SJCRH30 (cell line): Measurements from ENCODE around the gene C20orf204. TPM values are rescaled to one million over a fixed set of nuclear protein-coding genes. Genes with fewer than 3 reads are reported as not detected.
A peak's percentile ranks its signal among the peaks of the same experiment; 100 is the strongest.

Source experiments
- DNase-seq, 2 experiments: peaks; one replicate each; pipeline ENCODE4 v3.0.0-alpha.2; 2015 to 2020
- H3K27ac ChIP-seq: fragments of 250-450 bp; sonication (Bioruptor Pico); 2 replicates; pipeline ENCODE4 v1.5.1; 2020; ENCODE audit warnings: mild to moderate bottlenecking, moderate library complexity
- H3K27me3 ChIP-seq: fragments of 250-450 bp; sonication (Bioruptor Pico); 2 replicates; pipeline ENCODE4 v1.5.1; 2020; ENCODE audit warnings: mild to moderate bottlenecking, moderate library complexity
- H3K36me3 ChIP-seq: fragments of 250-450 bp; sonication (Bioruptor Pico); 2 replicates; pipeline ENCODE4 v1.5.1; 2020; ENCODE audit warnings: mild to moderate bottlenecking, moderate library complexity
- H3K4me1 ChIP-seq: fragments of 250-450 bp; sonication (Bioruptor Pico); 2 replicates; pipeline ENCODE4 v1.5.1; 2020; ENCODE audit warnings: mild to moderate bottlenecking, moderate library complexity
- H3K4me3 ChIP-seq: fragments of 250-450 bp; sonication (Bioruptor Pico); 2 replicates; pipeline ENCODE4 v1.5.1; 2020; ENCODE audit warnings: mild to moderate bottlenecking, moderate library complexity
- H3K9me3 ChIP-seq: fragments of 250-450 bp; sonication (Bioruptor Pico); replicated peaks from 2 replicates; pipeline ENCODE4 v1.5.1; 2020; ENCODE audit warnings: mild to moderate bottlenecking, moderate library complexity
- total RNA-seq: library from RNA; depleted of rRNA; stranded (reverse); fragments of >200 nt; shearing (Covaris generic); gene quantifications from 2 replicates; pipeline ENCODE4 v1.2.3, GENCODE V29; 2014

Gene C20orf204
- total RNA-seq, 1 experiment from 2014 or later, result 3.0 TPM

DNA sequence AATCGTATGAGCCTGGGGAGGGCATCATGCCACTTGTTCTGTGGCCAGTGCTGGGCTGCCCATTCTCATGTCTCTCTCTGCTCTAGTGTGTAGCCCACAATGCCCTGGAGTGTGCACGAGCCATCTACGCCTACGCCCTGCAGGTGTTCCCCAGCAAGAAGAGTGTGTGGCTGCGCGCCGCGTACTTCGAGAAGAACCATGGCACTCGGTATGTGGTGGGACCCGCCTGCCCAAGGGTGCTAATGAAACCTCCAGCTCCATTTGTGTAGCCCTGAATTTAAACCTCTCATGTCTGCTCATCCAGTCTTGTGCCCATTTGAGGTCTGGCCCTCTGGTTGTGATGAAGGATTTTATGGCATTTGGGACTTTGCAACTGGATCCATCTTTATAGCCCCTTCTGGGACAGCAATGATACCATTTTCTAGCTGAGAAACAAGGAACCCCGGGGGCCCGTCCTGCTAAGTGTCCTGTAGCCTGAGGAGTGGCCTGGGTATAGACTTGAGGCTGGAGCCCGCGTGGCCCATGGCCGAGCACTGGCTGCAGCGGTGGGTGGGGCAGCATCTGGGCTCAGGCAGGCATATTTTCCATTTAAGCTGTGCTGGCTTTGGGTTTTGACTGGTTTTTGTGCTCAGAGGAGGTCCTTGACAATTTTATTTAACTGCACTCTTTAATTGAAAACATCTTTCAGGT is 13.2 kb upstream of the C20orf204 start:
- Histone ChIP-seq H3K4me3 (no peak overlapping the region), H3K36me3 (peaks cover 93% of the 10 kb centered on the region), H3K27ac (no peak overlapping the region), H3K27me3 (no peaks in the 10 kb centered on the region), H3K4me1 (no peaks in the 10 kb centered on the region), H3K9me3 (no peaks in the 10 kb centered on the region)
- DNase-seq, result no peak

DNA sequence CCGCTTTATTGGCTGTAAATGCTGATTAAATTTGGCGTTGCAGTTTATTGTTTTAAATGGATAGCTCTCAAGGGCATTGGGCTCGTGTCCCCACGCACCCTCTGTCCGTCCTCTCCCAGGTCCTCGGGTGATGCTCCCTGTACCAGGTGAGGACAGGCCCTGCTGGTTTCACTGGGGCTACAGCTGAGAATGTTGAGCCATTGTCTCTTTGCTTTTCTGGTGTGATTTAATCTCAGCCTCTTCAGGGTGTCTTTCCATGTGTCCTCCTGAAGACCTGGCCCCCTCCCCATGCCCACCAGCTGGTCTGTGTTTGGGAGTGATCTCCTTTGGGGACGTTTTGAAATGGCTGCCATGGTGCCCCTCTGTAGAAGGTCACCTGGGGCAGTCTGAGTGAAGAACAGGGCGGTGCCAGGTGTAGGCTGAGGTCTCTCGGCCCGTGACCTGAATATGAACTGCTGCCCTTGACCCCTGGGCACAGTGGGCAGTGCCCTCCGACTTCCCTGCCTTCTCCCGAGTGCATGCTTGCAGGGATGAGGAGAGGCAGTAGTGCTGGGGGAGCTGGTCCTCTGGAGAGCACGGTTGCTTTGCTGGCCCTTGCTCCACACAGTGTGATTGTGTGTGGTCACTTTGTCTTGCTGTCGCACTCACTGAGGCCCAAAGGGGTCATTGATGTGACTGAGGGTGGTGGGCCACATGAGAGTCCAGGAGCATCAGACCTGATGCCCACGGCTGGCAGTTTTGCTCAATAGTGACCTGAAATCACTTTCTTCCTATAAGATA is 12.4 kb upstream of the C20orf204 start:
- Histone ChIP-seq H3K9me3 (no peaks in the 10 kb centered on the region), H3K36me3 (peaks cover 93% of the 10 kb centered on the region), H3K27me3 (no peaks in the 10 kb centered on the region), H3K27ac (no peak overlapping the region), H3K4me1 (no peaks in the 10 kb centered on the region), H3K4me3 (no peak overlapping the region)
- no peak for DNase-seq

GRCh38 chr20:64024141-64024990 is 11.6 kb upstream of the C20orf204 start:
- DNase-seq, result no peak
- Histone ChIP-seq H3K27ac (no peak overlapping the region), H3K9me3 (no peaks in the 10 kb centered on the region), H3K4me3 (no peak overlapping the region), H3K36me3 (peaks cover 93% of the 10 kb centered on the region), H3K4me1 (no peaks in the 10 kb centered on the region), H3K27me3 (no peaks in the 10 kb centered on the region)

DNA sequence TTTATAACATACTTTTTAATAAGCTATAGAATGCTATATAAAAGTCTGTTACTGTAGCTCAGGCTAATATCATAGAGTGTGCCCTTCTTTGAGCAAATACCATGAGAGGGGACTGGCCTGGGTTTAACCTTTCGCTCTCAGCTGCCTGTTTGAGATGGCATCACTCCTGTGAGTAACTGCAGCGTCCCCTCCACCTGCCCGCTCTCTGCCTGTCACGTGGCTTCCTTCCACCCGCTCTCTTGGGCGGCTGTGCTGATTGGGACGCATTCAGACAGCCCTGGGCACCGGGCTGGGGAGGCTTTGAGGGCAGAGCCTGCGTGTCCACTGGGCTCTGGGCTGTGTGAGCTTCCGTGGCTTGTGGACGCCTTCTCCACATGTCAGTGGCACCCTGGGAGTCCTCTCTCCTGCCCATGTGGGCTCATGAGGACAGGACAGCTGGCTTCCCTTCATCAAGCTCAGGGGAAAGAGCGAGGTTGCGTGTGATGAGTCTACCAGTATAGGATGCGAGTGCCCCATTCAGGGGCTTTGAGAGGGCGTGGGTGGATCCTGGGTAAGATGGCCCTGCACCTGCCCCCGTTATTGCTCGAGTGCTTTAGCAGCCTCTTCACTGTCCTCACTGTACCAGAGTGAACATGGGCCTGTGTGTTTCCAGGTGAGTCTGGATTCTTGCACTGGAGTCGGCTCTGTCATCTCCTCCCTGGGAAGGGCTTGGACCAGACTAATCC is 10.7 kb upstream of the C20orf204 start:
- H3K36me3 ChIP-seq, result peaks cover 86% of the 10 kb centered on the region
- no peak overlapping the region for H3K27ac ChIP-seq
- H3K4me3 ChIP-seq, result no peak overlapping the region
- DNase-seq, result no peak
- no peaks in the 10 kb centered on the region for H3K27me3 ChIP-seq
- H3K4me1 ChIP-seq, result peaks cover 5% of the 10 kb centered on the region
- H3K9me3 ChIP-seq, result no peaks in the 10 kb centered on the region

DNA sequence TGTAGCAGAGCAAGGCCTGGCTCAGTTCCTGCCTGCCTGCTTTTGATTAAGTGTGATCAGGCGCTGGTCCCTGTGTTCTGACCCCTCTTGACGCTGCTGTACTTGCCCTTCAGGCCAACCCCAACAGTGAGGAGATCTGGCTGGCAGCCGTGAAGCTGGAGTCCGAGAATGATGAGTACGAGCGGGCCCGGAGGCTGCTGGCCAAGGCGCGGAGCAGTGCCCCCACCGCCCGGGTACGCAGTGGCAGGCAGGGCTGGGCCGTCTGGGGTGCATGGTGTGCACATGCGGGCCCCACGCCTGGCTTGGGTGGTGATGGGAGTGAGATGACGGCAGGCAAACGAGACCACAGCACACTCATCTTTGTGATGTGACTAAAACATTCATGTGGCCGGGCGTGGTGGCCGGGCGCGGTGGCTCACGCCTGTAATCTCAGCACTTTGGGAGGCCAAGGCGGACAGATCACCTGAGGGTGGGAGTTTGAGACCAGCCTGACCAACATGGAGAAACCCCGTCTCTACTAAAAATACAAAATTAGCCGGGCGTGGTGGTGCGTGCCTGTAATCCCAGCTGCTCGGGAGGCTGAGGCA is 10.1 kb upstream of the C20orf204 start:
- no peaks in the 10 kb centered on the region for H3K27me3 ChIP-seq
- peaks cover 11% of the 10 kb centered on the region for H3K4me1 ChIP-seq
- no peak overlapping the region for H3K27ac ChIP-seq
- H3K9me3 ChIP-seq, result no peaks in the 10 kb centered on the region
- H3K36me3 ChIP-seq, result peaks cover 81% of the 10 kb centered on the region
- H3K4me3 ChIP-seq, result no peak overlapping the region
- DNase-seq, result no peak

DNA sequence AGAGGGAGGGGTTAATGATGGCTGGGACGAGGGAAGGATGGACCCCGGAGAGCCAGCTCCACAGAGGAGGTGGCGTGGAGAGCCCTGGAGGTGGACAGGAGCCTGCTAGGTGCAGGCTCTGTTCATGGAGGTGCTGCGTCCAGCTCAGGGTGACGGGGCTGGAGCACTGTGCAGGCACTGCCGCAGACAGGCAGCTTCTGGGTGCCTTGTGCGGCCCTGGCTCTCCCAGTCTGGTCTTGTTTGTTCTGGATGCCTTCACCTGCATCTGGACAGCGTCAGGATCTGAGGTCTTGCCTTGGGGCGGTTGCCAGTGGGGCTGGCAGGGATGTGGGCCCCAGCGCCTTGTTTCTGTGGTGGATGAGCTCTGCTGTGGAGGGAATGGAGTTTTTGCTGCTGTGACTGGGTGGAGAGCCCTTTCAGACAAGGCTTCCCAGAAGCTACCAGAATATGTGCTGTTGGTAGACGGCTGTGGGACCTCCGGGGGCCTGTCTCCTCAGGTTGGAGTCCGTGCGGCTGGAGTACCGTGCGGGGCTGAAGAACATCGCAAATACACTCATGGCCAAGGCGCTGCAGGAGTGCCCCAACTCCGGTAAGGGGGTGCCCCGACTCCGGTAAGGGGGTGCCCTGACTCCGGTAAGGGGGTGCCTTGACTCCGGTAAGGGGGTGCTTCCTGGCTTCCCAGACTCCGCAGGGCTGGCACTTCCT is 7.8 kb upstream of the C20orf204 start:
- no peaks in the 10 kb centered on the region for H3K9me3 ChIP-seq
- H3K4me1 ChIP-seq, result peaks cover 16% of the 10 kb centered on the region
- H3K36me3 ChIP-seq, result peaks cover 79% of the 10 kb centered on the region
- H3K27me3 ChIP-seq, result no peaks in the 10 kb centered on the region
- H3K4me3 ChIP-seq, result no peak overlapping the region
- DNase-seq, result no peak
- H3K27ac ChIP-seq, result no peak overlapping the region

DNA sequence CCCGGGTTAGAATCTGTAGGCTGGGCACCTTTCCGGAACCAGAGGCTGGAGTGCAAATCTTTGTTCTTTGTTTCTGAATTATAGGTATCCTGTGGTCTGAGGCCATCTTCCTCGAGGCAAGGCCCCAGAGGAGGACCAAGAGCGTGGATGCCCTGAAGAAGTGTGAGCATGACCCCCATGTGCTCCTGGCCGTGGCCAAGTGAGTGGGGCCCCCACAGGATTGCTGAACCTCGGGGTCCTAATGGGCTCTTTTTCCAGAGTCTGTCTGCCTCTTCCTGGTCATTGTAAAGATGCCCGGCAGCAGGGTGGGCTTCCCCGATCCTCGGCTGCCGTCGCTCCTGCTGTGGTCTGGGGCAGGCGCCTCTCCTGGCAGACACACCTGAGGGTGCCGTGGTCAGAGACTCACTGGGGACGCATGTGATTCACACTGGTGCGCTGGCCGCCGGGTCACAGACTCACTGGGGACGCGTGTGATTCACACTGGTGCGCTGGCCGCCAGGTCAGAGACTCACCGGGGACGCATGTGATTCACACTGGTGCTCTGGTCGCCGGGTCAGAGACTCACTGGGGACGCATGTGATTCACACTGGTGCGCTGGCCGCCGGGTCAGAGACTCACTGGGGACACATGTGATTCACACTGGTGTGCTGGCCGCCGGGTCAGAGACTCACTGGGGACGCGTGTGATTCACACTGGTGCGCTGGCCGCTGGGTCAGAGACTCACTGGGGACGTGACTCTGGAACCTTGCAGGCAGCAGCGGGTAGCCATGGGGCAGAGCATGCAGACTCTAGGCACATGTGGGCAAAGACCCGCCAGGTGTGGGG is 6.5 kb upstream of the C20orf204 start:
- H3K27ac ChIP-seq, result no peak overlapping the region
- H3K27me3 ChIP-seq, result no peaks in the 10 kb centered on the region
- no peak for DNase-seq
- H3K9me3 ChIP-seq, result no peaks in the 10 kb centered on the region
- H3K36me3 ChIP-seq, result peaks cover 74% of the 10 kb centered on the region
- no peak overlapping the region for H3K4me3 ChIP-seq
- peaks cover 16% of the 10 kb centered on the region for H3K4me1 ChIP-seq

DNA sequence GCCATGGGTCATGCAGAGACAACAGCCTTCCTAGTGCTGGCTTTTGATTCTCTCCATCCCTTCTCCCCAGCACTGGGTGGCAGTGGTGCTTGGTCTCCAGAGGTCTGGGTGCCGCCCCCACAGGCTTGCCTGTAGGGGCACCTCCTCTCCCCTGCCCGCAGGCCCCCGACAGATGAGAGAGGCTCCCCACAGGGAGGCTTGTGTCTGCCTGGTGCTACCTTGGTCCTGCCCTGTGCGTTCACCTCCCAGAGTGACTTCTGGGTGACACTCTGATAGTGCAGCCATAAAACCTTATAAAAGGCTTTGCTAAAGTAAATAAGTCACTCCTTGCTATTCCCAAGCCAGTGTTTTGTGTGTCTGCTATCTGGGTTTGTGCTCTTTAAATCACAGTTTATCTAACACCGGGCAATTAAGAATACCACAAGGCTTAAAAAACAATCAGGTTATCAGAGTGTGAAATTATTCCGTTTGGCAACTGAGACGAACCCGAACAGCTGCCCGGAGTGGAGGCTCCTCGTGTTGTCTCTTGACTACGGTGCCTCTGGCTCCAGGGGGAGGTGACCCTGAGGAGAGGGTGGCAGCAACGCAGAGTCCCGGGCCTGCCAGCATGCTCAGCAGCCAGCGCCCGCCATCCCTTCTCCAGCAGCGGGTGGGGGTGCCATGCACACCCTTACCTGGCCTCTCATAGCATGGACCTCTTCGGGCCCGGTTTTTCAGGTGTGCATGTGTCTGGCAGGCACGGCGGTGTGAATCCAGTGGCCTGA is 5.4 kb upstream of the C20orf204 start:
- peak; percentile 91 to 96 for DNase-seq
- H3K4me1 ChIP-seq, result peaks cover 16% of the 10 kb centered on the region
- no peaks in the 10 kb centered on the region for H3K27me3 ChIP-seq
- H3K9me3 ChIP-seq, result no peaks in the 10 kb centered on the region
- peak overlapping the region; percentile 32 for H3K27ac ChIP-seq
- H3K36me3 ChIP-seq, result peaks cover 69% of the 10 kb centered on the region
- H3K4me3 ChIP-seq, result no peak overlapping the region

GRCh38 chr20:64031822-64032314 is 4.1 kb upstream of the C20orf204 start:
- Histone ChIP-seq H3K27me3 (no peaks in the 10 kb centered on the region), H3K9me3 (no peaks in the 10 kb centered on the region), H3K27ac (no peak overlapping the region), H3K4me3 (no peak overlapping the region), H3K4me1 (peaks cover 27% of the 10 kb centered on the region), H3K36me3 (peaks cover 56% of the 10 kb centered on the region)
- DNase-seq, result no peak

- H3K27me3 ChIP-seq, result no peaks in the 10 kb centered on the region
- H3K9me3 ChIP-seq, result no peaks in the 10 kb centered on the region
- no peak overlapping the region for H3K4me3 ChIP-seq
- H3K27ac ChIP-seq, result no peak overlapping the region
- H3K4me1 ChIP-seq, result peaks cover 33% of the 10 kb centered on the region
- no peak for DNase-seq
- peaks cover 45% of the 10 kb centered on the region for H3K36me3 ChIP-seq
Observed at GRCh38 chr20:64032706-64033624, 3.0 kb upstream of the C20orf204 start.

- no peaks in the 10 kb centered on the region for H3K9me3 ChIP-seq
- DNase-seq, result no peak
- H3K27me3 ChIP-seq, result no peaks in the 10 kb centered on the region
- H3K36me3 ChIP-seq, result peaks cover 34% of the 10 kb centered on the region
- H3K27ac ChIP-seq, result no peak overlapping the region
- peaks cover 33% of the 10 kb centered on the region for H3K4me1 ChIP-seq
- H3K4me3 ChIP-seq, result no peak overlapping the region
Observed at GRCh38 chr20:64033981-64034493, 1.9 kb upstream of the C20orf204 start.
